ENCODE results near the gene TLR2.

DNA sequence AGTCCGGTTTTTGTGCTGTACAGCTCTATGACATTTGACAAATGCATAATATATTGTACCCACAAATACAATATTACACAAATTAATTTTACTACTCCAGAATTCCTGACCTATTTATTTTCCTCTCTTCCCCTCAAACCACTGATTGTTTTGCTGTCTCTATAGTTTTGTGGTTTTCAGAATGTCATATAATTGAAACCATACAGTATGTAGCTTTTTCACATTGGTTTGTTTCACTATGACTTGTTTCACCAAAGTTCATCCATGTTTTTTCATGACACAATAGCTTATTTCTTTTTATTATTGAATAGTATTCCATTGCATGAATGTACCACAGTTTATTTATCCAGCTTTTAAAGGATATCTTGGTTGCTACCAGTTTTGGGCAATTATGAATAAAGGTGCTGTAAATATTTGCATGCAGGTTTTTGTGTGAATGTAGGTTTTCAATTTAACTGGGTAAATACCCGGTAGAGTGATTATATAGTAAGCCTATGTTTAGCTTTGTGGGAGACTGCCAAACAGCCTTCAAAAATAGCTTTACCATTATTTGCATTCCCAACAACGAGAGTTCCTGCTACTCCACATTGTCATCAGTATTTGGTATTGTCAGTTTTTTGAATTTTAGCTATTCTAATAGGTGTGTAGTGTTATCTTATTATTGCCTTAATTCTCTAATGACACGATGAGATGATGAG, 49.8 kb downstream of the TLR2 start:
- TF ChIP-seq, protein P1, sequence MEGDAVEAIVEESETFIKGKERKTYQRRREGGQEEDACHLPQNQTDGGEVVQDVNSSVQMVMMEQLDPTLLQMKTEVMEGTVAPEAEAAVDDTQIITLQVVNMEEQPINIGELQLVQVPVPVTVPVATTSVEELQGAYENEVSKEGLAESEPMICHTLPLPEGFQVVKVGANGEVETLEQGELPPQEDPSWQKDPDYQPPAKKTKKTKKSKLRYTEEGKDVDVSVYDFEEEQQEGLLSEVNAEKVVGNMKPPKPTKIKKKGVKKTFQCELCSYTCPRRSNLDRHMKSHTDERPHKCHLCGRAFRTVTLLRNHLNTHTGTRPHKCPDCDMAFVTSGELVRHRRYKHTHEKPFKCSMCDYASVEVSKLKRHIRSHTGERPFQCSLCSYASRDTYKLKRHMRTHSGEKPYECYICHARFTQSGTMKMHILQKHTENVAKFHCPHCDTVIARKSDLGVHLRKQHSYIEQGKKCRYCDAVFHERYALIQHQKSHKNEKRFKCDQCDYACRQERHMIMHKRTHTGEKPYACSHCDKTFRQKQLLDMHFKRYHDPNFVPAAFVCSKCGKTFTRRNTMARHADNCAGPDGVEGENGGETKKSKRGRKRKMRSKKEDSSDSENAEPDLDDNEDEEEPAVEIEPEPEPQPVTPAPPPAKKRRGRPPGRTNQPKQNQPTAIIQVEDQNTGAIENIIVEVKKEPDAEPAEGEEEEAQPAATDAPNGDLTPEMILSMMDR (IDR thresholded peaks at IDR 0.05; ENCODE audit: low read length), result no peak
- TF ChIP-seq EZH2 (IDR thresholded peaks at IDR 0.05; ENCODE audit: borderline replicate concordance, low read length), result no peak
